SK-N-DZ (cell line): ENCODE data around the gene ROR2.
"Not testable (repeated sequence)": the region's sequence is repeated elsewhere in the genome, so short reads cannot be mapped to it uniquely, and the experiment has no call there.

Experiments used
- DNase-seq: peaks from one replicate; pipeline ENCODE4 v3.0.0-alpha.2; 2015; ENCODE audit warnings: low spot score

ROR2 gene

DNA sequence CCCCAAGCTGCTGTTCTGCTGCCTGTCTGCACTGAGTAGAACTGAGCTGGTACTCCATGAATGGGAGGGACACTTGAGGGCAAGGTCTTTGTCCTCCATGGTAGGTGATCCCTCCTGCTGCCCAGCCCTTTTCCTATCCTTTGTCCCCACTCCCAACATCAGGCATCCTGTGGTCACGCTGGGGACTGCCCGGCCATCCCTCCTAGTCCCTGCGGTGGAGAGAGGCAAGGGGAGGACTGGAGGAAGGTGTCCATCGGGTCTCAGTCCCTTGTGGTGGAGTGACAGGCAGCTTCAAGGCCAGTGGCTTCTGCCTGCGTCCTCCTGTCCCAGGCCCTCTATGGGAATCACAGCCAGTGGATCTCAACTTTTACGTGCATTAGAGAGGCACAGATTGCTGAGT is 25.9 kb downstream of the ROR2 start:
- no peak for DNase-seq

DNA sequence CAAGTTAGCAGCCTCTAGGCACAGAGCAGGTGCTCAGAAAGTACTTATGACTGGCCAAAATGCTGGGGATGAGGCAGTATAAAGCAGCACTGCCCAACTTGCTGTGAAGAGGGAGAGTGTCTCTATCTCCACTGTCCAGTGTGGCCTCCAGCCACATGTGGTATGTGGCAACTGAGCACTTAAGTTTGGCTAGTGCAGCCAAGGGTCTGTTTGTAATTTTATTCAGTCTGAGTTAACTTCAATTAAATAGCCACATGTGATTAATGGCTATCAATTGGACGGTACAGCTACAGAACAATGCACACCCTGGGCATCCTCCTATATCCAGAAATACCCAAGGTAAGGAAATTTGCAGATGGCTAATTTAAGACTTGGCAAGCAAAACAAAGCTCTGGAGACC is 26.9 kb downstream of the ROR2 start:
- no peak for DNase-seq

GRCh38 chr9:91921371-91921770 is 28.7 kb downstream of the ROR2 start:
- DNase-seq, result no peak

DNA sequence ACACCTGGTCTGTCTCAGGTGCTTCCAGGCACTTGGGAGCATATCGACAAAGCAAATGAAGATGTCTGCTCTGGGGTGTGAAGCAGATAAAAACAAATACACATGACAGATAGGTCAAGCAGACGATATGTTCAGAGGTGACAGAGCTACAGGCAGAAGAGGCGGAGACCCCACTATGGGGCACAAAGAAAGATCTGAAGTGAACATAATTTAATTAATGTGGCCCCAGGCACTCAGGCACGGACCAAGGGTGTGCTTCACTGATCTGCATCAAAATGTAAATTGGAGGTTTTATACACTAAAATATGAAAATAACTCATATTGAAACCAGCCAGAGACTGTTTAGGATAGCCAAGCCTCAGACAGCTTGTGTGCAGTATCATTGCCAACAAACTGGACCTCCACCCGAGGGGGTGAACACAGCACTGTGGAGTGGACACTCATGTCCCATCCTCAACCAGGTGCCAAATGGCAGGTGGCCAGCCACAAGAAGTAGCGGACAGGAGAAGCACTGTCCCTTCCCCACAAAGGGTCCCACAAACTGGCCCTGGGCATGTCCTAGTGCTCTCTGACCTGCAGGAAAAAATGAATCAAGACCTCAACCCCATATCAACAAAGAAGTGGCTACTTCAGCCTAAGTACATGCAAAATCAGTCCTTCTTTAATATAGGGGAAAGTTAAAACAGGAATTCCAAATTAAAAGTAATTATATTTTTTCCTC is 29.2 kb downstream of the ROR2 start:
- DNase-seq, result no peak

DNA sequence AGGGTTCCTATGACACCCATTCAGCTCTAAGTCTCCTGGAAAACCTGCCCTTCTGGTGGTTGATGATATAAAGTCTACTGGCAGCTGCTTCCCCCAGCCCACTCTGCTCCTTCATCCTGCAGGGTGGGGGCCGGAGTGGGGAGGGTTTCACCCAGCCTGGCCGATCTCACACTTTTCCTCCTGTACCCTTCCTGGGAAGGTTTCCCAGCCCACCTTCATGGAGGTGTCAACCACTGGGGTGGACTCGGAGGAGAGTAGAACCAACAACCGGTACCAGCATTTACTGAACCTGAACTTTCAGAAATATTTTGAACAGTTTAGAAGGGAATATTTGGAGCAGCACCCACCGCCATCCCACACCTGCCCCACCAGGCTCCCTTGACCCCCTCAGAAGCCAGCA is 30.4 kb downstream of the ROR2 start:
- no peak for DNase-seq

- DNase-seq, result no peak
Measured at GRCh38 chr9:91917436-91917835, 32.6 kb downstream of the ROR2 start.

- DNase-seq, result no peak
Measured at GRCh38 chr9:91915524-91916263, 34.3 kb downstream of the ROR2 start.

DNA sequence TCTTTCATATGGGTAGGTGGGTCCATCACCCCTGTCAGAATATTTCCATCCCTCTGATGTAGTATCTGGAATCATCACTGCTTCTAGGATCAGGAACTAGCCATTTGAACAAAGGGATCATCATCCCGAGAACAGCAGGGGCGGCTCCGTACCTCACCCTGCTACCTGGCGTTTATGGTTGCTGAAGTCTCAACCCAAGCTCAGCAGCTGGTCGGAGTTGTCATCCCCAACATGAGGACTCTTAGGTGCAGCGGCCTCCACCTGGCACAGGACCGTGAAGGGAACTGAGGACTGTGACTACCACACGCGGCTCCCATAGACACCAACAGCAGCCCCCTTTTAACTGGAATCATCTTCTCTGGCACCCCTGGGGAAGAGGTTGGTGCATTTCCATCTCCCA is 35.1 kb downstream of the ROR2 start:
- DNase-seq, result no peak

DNA sequence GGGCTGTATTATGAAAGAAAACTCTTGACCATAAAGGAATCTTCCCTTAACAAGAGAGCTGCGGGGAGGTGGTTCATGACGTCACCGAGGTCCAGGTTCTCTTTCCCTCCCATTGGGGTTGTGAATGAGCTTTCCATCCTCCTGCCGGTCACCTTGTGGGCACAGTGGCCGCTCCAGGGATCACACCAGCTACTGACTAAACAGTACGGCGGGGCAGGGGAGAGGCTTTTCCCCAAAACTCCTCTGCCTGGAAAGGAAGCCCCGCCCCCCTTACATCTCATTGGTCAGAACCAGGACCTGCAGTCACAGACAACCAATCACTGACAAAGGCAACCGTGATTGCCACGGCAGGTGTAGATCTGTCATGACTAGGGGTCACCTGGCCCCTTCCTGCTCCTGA is 35.6 kb downstream of the ROR2 start:
- DNase-seq, result no peak

- DNase-seq, result no peak
Measured at GRCh38 chr9:91913986-91914385, 36.0 kb downstream of the ROR2 start.

DNA sequence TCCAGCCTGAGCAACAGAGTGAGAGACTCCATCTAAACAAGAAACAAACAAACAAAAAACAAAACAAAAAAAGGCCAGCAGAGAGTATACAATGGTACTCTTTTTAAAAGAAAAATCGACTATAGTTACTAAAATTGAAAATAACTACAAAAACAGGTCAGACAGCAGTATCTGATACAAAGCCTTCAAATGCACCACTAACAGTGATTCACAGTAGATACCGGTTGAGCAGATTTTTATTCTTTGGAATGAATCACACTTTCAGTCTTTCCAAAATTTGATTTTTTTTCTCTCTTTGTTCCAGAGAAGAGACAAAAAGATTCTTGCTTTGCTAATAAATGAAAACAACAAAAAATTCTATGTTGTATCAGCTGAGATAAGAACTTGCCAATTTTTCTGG is 36.9 kb downstream of the ROR2 start:
- no peak for DNase-seq

- DNase-seq, result no peak
Measured at GRCh38 chr9:91911657-91912056, 38.4 kb downstream of the ROR2 start.

- not testable (repeated sequence) for DNase-seq
Measured at GRCh38 chr9:91909256-91909655, 40.8 kb downstream of the ROR2 start.

GRCh38 chr9:91908746-91909145 is 41.3 kb downstream of the ROR2 start:
- no peak for DNase-seq

DNA sequence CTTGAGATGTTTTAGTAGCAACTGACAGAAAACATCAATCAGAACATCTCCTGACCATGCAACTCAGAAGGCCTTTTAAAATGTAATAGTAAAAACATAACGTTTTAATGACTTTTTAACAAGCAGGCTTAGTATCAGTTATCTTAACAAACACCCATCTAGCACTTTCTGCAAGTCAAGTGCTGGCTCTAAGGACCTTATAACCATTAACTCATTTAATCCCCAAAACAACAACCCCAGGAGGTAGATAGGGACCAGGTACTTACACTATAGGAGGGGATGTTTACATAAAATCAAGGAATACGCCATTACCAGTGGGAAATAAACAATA is 41.8 kb downstream of the ROR2 start:
- no peak for DNase-seq

DNA sequence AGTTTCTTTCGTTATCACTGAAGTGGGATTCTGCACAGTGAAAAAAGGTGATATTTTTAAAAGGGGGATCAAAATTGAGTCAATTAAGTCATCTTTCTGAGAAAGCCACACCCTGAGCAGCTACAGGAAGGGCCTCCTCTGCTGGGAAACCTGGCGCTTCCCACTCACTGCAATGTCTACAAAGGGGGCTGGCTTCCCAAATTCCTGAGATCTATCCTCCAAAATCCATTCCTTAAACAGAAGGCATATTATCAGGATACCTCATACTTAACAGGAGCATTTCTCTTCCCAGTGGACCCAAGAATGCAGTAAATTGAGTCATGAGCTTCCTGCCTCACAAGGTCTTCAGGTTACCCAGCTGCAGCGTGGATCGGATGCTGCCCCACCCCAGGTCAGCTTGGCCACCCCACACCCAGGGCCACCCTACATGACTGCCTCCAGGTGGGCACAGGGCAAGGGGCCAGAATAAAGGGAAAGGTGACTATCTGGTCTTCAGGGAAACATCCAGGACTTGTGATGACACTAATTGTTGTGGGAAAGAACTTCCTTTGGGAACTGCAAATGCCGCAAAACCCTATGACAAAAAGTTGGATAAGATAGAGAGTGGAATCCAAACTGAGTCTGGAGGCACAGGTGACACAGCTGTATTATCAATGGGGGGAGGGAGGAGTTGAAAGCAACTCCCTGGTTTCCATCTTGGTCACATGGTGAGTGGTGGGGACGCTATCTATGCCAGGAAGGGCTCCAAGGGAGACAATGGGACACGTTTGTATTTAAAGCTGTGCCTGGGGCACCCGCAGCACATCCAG is 42.3 kb downstream of the ROR2 start:
- DNase-seq, result no peak

GRCh38 chr9:91905991-91906469 is 44.0 kb downstream of the ROR2 start:
- DNase-seq, result no peak

- no peak for DNase-seq
Measured at GRCh38 chr9:91905237-91905650, 44.8 kb downstream of the ROR2 start.

GRCh38 chr9:91904588-91905236 is 45.3 kb downstream of the ROR2 start:
- DNase-seq, result no peak

DNA sequence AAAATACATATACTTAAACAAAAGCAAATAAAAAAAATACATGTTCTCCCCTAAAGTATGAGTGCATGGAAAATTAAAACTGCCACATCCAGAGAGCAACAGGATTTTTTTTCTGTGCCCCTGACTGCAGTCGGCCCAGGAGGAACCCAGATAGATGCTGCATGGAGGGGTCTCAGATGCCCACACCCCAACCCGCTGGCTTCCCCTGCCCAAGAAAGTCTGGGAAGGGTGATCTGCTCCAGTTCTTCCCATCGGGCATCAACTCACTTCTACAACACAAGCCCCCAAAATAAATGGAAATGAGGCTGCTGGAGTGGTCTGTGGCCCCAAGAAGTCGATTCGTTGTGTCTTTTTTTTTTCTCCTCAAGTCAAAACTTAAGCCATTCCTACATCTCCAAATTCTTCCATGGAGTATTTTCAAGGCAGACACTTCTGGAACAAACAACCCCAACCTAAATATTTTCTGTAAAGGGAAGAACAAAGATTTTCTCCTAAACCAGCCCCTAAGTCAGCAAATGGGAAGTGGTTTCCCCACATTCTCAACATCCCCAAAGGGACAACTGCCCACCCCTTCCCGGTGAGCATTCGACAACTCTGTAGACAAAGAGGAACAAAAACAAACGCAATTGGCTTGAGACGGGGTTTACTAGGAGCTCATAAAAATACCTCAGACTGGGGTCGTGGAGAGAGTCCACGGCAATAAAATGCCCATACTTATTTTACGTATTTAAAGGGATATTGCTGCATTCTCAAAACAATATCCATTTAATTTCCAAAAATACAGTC is 46.7 kb downstream of the ROR2 start:
- no peak for DNase-seq

DNA sequence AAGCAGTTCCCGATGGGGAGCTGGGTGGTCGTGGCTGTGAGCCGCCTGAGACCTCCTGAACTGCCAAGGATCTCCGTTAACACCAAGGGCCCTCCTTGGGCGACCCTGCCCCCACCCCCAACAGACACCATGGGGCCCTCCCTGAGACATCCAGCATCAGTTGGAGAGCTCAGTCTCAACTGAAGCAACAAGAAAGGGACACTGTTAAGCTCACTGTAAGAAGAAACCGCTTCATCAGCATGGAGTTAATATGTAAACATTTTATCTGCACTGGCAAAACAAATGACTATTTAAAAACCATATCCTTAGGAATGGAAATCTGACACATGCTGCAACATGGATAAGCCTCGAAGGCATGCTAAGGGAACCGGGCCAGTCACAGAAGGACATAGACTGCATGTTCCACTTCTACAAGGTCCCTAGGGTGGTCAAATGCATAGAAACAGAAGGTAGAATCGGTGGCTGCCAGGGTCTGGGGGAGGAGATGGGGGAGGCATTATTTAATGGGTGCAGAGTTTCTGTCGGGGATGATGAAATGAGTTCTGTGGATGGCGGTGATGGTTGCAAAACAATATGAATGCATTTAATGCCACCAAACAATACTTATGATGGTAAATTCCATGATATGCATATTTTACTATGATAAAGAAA is 47.4 kb downstream of the ROR2 start:
- DNase-seq, result no peak
